Central memory CD8-positive, alpha-beta T cell (primary cell): ENCODE measurements around the gene TMUB2.
A peak's percentile ranks its signal among the peaks of the same experiment; 100 is the strongest.

Source experiments
- ATAC-seq: fragments of 150-1000 bp; cut with Tn5 transposase; replicated peaks from 2 replicates; pipeline ENCODE4 v1.10.0; 2022; ENCODE audit warnings: mild to moderate bottlenecking, moderate FRiP score, moderate number of reproducible peaks; ENCODE audit not compliant: poor library complexity, severe bottlenecking; ENCODE audit errors: extremely low read depth
- DNase-seq, 2 donors: peaks; one replicate each; pipeline ENCODE4 v3.0.0; 2021; ENCODE audit warnings: low spot score in 2 of 2
- H3K27ac Mint-ChIP-seq: one replicate; pipeline ENCODE4 v1.8.0; 2022; ENCODE audit warnings: low read depth, mild to moderate bottlenecking, moderate library complexity, mixed read lengths
- H3K27me3 Mint-ChIP-seq: one replicate; pipeline ENCODE4 v1.8.0; 2022; ENCODE audit warnings: mixed read lengths
- H3K36me3 Mint-ChIP-seq: one replicate; pipeline ENCODE4 v1.8.0; 2022; ENCODE audit warnings: mild to moderate bottlenecking, moderate library complexity, mixed read lengths; ENCODE audit not compliant: insufficient read depth
- H3K4me1 Mint-ChIP-seq: one replicate; pipeline ENCODE4 v1.8.0; 2022; ENCODE audit warnings: mixed read lengths
- H3K4me3 Mint-ChIP-seq: one replicate; pipeline ENCODE4 v1.8.0; 2022; ENCODE audit warnings: mild to moderate bottlenecking, moderate library complexity, mixed read lengths
- H3K9me3 Mint-ChIP-seq: one replicate; pipeline ENCODE4 v1.8.0; 2022; ENCODE audit warnings: mixed read lengths

Gene TMUB2

DNA sequence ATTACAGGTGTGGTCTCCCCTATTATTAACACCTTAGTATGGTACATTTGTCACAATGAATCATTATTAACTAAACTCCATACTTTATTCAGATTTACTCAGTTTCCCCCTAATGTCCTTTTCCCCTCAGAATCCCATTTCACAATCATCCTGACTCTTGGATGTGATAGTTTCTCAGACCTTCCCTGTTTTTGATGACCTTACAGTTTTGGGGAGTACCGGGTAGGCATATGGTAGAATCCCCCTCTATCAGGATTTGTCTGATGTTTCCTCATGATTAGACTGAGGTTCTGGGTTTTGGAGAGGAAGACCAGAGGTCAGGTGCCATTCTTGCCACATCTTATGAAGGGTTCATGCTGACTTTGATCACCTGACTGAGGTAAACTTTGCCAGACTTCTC, 22.3 kb upstream of the TMUB2 start:
- Mint-ChIP-seq H3K9me3 (no peaks in the 10 kb centered on the region), H3K27ac (no peak overlapping the region), H3K4me3 (no peak overlapping the region), H3K4me1 (peaks cover 10% of the 10 kb centered on the region), H3K27me3 (no peaks in the 10 kb centered on the region), H3K36me3 (no peaks in the 10 kb centered on the region)
- DNase-seq (no peak), ATAC-seq (no peak)

DNA sequence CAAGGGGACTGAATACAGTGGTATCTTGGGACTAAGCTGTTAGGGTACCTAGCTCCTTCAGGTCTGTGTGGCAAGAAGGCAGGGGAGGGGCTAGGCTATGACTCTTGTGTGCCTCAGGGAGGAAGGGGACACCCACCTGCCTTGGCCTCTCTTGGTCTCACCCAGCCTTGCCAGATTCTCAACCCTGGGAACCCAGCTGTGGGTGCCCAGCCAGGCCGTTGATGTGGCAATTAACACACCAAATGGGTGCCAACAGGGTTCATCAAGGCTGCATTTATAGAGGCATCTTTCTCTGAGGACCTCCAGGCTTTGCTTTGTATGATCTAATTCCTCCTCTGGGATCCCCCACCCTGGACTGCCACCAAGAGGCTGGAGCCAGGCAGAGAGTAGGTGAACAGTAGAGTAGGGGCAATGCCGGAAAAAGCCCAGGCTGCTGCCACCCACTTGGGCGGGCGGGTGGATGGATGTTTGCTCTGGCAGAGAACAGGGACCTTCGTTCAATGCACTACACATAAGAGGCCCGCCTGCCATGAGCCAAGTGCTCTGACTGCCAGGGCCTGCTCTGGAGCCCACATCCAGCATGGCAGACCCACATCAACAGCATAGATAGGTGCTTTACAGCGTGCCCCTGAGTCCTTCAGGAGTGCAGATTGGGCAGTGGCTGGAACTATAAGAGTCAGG, 19.5 kb upstream of the TMUB2 start:
- H3K4me3 Mint-ChIP-seq, result no peak overlapping the region
- no peaks in the 10 kb centered on the region for H3K9me3 Mint-ChIP-seq
- H3K4me1 Mint-ChIP-seq, result peaks cover 10% of the 10 kb centered on the region
- ATAC-seq (no peak), DNase-seq (no peak)
- H3K27me3 Mint-ChIP-seq, result no peaks in the 10 kb centered on the region
- peak overlapping the region; percentile 16 for H3K27ac Mint-ChIP-seq
- peaks cover 1% of the 10 kb centered on the region for H3K36me3 Mint-ChIP-seq

DNA sequence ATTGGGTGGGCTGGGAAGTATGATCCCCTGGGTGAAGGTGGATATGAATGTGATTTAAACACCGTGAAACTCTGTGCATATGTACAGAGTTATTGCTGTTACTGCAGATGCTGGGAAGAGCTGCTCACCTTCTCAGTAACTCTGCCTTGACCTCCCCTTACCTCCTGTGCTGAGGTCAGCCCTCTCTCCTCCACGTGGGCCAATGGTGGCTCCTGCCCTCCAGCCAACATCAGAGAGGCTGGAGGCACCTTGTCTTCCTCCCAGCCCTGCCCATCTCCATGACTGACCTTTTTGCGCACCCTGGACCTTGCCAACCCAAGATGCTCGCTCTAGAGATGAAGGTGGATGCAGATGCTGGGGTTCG, 16.7 kb upstream of the TMUB2 start:
- Mint-ChIP-seq H3K4me3 (no peak overlapping the region), H3K36me3 (peaks cover 1% of the 10 kb centered on the region)

DNA sequence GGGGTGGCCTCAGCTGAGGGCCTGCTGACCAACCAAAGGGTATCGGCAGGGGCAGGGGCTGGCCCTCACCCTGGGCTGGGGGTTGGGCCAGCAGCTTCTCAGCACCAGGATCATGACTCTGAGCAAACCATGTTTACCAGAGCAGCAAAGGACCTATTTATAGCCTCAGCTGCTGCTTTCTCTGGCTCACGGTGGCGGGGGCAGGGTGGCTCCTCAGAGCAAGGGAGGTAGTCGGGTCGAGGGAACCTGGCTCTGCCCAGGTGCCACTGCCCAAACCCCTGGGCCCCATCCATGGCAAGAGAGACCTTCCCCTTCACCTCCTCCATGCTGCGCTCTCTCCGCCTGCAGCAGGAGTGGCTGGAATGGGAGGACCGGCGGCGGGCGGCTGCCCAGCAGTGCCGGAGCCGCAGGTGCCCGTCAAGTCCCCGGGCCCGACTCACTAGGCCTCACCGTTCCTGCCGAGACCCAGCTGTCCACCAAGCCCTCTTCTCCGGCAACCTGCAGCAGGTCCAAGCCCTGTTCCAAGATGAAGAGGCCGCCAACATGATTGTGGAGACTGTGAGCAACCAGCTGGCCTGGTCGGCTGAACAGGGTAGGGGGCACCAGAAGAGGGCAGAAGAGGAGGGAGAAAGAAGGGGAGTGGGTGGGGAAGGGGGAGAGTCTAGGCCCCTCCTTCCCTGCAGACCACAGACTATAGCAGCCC, 16.1 kb upstream of the TMUB2 start, which contains the start of gene ASB16:
Gene ASB16 (plus strand): TSS at position 206 of the 703 bp plus-strand sequence. CDS start 86 bp downstream, at position 292.
- no peak for ATAC-seq
- Mint-ChIP-seq H3K36me3 (peaks cover 1% of the 10 kb centered on the region), H3K9me3 (no peaks in the 10 kb centered on the region), H3K27ac (no peak within 1 kb of the TSS), H3K4me3 (no peak within 1 kb of the TSS), H3K4me1 (peaks cover 10% of the 10 kb centered on the region), H3K27me3 (no peaks in the 10 kb centered on the region)
- DNase-seq, result no peak

More for the DNA sequence above, 16.7 kb upstream of the TMUB2 start:
- ATAC-seq, result no peak
- no peaks in the 10 kb centered on the region for H3K9me3 Mint-ChIP-seq
- no peak for DNase-seq
- peaks cover 10% of the 10 kb centered on the region for H3K4me1 Mint-ChIP-seq
- no peak overlapping the region for H3K27ac Mint-ChIP-seq
- H3K27me3 Mint-ChIP-seq, result no peaks in the 10 kb centered on the region

DNA sequence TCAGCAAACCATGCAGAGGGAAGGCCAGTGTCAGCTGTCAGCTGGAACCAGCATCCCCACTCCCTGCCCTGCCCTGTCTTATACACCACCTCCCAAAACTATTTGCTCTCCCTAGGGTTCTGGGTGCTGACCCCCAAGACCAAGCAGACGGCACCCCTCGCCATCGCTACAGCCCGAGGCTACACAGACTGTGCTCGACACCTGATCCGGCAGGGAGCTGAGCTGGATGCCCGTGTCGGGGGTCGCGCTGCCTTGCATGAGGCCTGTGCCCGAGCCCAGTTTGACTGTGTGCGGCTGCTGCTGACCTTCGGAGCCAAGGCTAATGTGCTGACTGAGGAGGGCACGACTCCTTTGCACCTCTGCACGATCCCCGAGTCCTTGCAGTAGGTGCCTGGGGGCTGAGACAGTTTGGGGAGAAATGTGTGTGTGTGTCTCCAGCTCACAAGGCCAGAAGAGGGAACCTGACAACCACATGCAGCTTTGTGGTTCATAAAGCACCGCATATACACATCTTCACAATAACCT, 14.8 kb upstream of the TMUB2 start:
- no peak overlapping the region for H3K4me3 Mint-ChIP-seq
- no peaks in the 10 kb centered on the region for H3K9me3 Mint-ChIP-seq
- peak overlapping the region; percentile 35 for H3K27ac Mint-ChIP-seq
- peaks cover 3% of the 10 kb centered on the region for H3K36me3 Mint-ChIP-seq
- DNase-seq (no peak), ATAC-seq (no peak)
- H3K27me3 Mint-ChIP-seq, result no peaks in the 10 kb centered on the region
- H3K4me1 Mint-ChIP-seq, result peaks cover 10% of the 10 kb centered on the region

DNA sequence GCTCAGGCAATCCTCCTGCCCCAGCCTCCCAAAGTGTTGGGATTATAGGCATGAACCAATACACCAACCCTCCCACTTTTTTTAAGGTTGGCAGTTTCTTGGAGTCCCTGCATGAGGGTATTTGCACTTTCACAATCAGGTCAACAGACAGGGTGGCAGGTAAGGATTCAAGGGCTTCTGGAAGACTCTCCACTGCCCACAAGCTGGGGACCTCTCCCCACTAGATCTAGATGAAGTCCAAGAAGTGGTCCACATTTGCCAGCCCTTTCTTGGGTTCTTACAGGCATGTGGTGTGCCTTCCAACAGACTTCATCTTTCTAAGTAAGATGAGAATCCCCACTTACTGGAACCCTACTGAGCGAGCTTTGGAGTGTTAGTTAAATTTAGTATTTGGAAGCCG, 12.3 kb upstream of the TMUB2 start:
- Mint-ChIP-seq H3K27me3 (no peaks in the 10 kb centered on the region), H3K9me3 (no peaks in the 10 kb centered on the region), H3K4me1 (peaks cover 5% of the 10 kb centered on the region), H3K36me3 (peaks cover 7% of the 10 kb centered on the region), H3K4me3 (no peak overlapping the region), H3K27ac (no peak overlapping the region)
- ATAC-seq, result no peak
- DNase-seq, result no peak

DNA sequence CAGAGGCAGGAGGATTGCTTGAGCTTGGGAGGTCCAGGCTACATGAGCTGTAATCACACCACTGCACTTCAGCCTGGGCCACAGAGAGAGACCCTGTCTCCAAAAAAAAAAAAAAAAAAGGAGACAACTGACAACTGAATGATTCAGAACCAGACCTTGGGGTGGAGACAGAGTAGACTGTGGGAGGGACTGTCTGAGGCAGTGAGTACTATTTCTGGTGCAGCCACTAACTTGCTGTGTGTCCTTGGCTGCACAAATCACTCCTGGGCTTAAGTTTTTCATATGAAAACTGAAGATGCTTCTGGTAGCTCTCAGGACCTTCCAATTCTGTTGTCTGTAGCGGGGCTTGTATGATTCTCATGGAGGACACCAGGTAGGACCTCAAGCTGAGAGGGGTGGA, 10.5 kb upstream of the TMUB2 start:
- ATAC-seq (no peak), DNase-seq (no peak)
- no peaks in the 10 kb centered on the region for H3K9me3 Mint-ChIP-seq
- peaks cover 5% of the 10 kb centered on the region for H3K4me1 Mint-ChIP-seq
- H3K27ac Mint-ChIP-seq, result no peak overlapping the region
- H3K27me3 Mint-ChIP-seq, result no peaks in the 10 kb centered on the region
- H3K36me3 Mint-ChIP-seq, result peaks cover 7% of the 10 kb centered on the region
- no peak overlapping the region for H3K4me3 Mint-ChIP-seq

DNA sequence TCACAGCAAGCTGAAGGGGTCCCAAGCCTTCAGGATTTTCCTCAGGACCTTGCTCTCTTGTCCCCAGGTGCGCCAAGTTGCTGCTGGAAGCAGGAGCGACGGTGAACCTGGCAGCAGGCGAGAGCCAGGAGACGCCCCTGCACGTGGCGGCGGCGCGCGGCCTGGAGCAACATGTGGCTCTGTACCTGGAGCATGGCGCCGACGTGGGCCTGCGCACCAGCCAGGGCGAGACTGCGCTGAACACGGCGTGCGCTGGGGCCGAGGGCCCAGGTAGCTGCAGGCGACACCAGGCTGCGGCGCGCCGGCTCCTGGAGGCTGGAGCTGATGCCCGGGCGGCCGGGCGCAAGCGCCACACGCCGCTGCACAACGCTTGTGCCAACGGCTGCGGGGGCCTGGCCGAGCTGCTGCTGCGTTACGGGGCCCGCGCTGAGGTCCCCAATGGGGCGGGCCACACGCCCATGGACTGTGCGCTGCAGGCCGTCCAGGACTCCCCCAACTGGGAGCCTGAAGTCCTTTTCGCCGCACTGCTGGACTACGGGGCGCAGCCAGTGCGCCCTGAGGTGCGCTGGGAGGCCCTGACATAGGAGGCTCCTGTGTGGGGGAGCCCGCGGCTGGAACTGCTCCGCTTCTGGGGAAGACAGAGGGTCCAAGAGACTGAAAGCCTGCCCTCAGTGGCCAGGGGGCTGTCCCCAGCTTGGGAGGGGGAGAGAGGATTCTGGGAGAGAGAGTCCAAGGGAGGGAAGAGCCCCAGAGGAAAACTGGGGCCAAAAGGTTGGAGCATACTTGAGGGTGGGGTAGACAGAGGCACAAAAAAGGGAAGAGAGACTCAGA, 9.9 kb upstream of the TMUB2 start:
- Mint-ChIP-seq H3K27ac (no peak overlapping the region), H3K4me3 (no peak overlapping the region), H3K27me3 (no peaks in the 10 kb centered on the region), H3K36me3 (peaks cover 13% of the 10 kb centered on the region), H3K9me3 (no peaks in the 10 kb centered on the region), H3K4me1 (peaks cover 9% of the 10 kb centered on the region)
- ATAC-seq (no peak), DNase-seq (no peak)

DNA sequence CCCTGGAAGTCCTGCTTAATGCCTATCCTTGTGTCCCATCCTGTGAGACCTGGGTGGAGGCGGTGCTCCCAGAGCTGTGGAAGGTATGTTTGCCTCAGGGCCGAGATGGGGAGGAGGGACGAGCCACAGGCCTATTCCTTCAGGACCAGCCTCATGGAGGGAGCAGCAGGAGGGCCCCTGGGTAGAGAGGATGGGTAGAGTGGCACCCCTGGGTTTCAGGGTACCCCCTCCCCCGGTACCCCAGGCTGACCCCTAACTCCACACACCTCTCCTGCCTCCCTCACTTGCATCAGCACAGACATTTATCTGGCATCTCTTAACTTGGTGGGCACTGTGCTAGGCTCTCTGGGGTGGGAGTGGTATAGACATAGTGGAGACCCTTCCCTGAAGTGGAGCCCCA, 9.1 kb upstream of the TMUB2 start:
- no peak overlapping the region for H3K27ac Mint-ChIP-seq

DNA sequence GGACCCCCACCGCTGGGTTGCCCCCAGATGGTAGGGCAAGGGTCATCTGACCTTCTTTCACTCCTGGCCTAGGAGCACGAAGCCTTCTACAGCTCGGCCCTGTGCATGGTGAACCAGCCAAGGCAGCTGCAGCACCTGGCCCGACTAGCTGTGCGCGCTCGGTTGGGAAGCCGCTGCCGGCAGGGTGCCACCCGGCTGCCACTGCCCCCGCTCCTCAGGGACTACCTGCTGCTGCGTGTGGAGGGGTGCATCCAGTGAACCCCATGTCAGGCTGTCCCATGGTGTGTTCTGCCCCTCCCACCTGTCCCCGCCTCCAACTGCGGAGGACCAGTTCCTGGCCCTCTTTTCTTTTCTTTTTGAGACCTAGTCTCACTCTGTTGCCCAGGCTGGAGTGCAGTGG, 8.6 kb upstream of the TMUB2 start:
- Mint-ChIP-seq H3K36me3 (peaks cover 16% of the 10 kb centered on the region), H3K4me1 (peaks cover 11% of the 10 kb centered on the region), H3K27me3 (no peaks in the 10 kb centered on the region), H3K27ac (no peak overlapping the region), H3K4me3 (no peak overlapping the region), H3K9me3 (no peaks in the 10 kb centered on the region)
- ATAC-seq, result no peak
- DNase-seq, result no peak

More for the DNA sequence above, 9.1 kb upstream of the TMUB2 start:
- no peaks in the 10 kb centered on the region for H3K27me3 Mint-ChIP-seq
- no peak overlapping the region for H3K4me3 Mint-ChIP-seq
- no peaks in the 10 kb centered on the region for H3K9me3 Mint-ChIP-seq
- no peak for DNase-seq
- H3K4me1 Mint-ChIP-seq, result peaks cover 11% of the 10 kb centered on the region
- ATAC-seq, result no peak
- H3K36me3 Mint-ChIP-seq, result peaks cover 16% of the 10 kb centered on the region

DNA sequence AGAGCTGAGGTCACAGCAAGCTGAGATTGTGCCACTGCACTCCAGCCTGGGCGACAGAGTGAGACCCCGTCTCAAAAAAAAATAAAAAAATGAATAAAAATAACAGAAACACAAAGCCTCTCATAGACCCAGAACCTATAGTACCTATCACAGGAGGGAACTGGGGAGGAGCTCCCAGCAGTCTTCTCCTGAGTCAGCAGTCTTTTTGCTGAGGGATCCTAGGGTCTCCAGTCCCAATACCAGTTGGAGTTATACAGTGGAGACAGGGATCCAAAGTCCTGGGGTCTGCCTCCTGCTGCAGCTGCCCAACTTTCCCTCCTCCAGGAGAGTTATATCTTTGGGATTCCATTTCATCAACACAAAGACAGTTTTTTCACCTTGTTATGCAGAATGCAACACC, 3.7 kb upstream of the TMUB2 start:
- H3K27me3 Mint-ChIP-seq, result no peaks in the 10 kb centered on the region
- peaks cover 30% of the 10 kb centered on the region for H3K36me3 Mint-ChIP-seq
- DNase-seq (no peak), ATAC-seq (no peak)
- peaks cover 40% of the 10 kb centered on the region for H3K4me1 Mint-ChIP-seq
- no peak overlapping the region for H3K27ac Mint-ChIP-seq
- no peaks in the 10 kb centered on the region for H3K9me3 Mint-ChIP-seq
- no peak overlapping the region for H3K4me3 Mint-ChIP-seq

DNA sequence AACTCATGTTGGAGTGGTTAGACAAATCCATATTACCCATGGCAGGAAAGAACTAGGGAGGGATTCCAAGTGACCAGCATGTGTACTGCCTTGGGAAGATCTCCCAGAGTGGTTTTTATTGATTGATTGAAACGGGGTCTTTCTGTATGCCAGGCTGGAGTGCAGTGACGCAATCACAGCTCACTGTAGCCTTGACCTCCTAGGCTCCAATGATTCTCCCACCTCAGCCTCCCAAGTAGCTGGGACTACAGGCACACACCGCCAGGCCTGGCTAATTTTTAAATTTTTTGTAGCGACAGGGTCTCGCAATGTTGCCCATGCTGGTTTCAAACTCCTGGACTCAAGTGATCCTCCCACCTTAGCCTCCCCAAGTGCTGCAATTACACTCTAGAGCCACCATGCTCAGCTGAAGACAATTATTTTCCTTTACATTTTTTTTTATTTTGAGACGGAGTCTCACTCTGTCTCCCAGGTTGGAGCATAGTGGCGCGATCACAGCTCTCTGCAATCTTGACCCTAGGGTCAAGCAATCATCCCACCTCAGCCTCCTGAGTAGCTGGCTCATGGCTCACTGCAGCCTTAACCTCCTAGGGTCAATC, 2.5 kb upstream of the TMUB2 start:
- Mint-ChIP-seq H3K27ac (peak overlapping the region; percentile 62), H3K9me3 (no peaks in the 10 kb centered on the region), H3K4me1 (peaks cover 45% of the 10 kb centered on the region), H3K4me3 (no peak overlapping the region), H3K27me3 (no peaks in the 10 kb centered on the region), H3K36me3 (peaks cover 28% of the 10 kb centered on the region)
- ATAC-seq (no peak), DNase-seq (no peak)
